ENCODE measurements around the gene IL17RE.

- peak; percentile 52 for TF ChIP-seq POLR2AphosphoS5 (IDR thresholded peaks at IDR 0.05; ENCODE audit: borderline replicate concordance, low read depth, low read length)
- no peak for TF ChIP-seq EZH2 (IDR thresholded peaks at IDR 0.05)
- TF ChIP-seq FOXP2 (optimal IDR thresholded peaks at IDR 0.05; ENCODE audit: control extremely low read depth, extremely low read length, insufficient read depth) = no peak
Measured at GRCh38 chr3:9902372-9903237, at the start of gene IL17RE.

All from SK-N-MC (cell line).